SKM-1 (cell line): ENCODE data around the gene MAPK7.

Experiments used
- DNase-seq: peaks from one replicate; lab custom pipeline; 2025; ENCODE audit not compliant: unreplicated experiment; lab: John Stamatoyannopoulos, UW

Gene MAPK7

GRCh38 chr17:19377602-19378415 lies 489 bp upstream of the MAPK7 start:
- DNase-seq: peak; percentile 80

- DNase-seq: no peak
Observed at GRCh38 chr17:19379361-19380065, 1.2 kb downstream of the MAPK7 start.

GRCh38 chr17:19380481-19381301 lies 2.4 kb downstream of the MAPK7 start:
- no peak for DNase-seq

- no peak for DNase-seq
Observed at GRCh38 chr17:19381361-19381740, 3.1 kb downstream of the MAPK7 start.

- DNase-seq: no peak
Observed at GRCh38 chr17:19381741-19382444, 3.6 kb downstream of the MAPK7 start.

- no peak for DNase-seq
Observed at GRCh38 chr17:19382531-19383444, 4.5 kb downstream of the MAPK7 start.

GRCh38 chr17:19383681-19384470 lies 5.6 kb downstream of the MAPK7 start:
- DNase-seq: no peak

GRCh38 chr17:19384723-19385391 lies 6.6 kb downstream of the MAPK7 start:
- DNase-seq: no peak

- no peak for DNase-seq
Observed at GRCh38 chr17:19385521-19385983, 7.3 kb downstream of the MAPK7 start.

- peak; percentile 77 for DNase-seq
Observed at GRCh38 chr17:19386051-19386929, 8.0 kb downstream of the MAPK7 start.

- no peak for DNase-seq
Observed at GRCh38 chr17:19386974-19387920, 8.9 kb downstream of the MAPK7 start, which contains the start of gene MFAP4. Gene MFAP4 (minus strand): TSS chr17:19387190. CDS start chr17:19387155, 35 bp downstream.

GRCh38 chr17:19387921-19388521 lies 9.7 kb downstream of the MAPK7 start:
- no peak for DNase-seq

- no peak for DNase-seq
Observed at GRCh38 chr17:19388791-19389785, 10.8 kb downstream of the MAPK7 start.

- no peak for DNase-seq
Observed at GRCh38 chr17:19390951-19391350, 12.7 kb downstream of the MAPK7 start.

- no peak for DNase-seq
Observed at GRCh38 chr17:19391432-19391831, 13.1 kb downstream of the MAPK7 start.
